HEK293T (cell line): ENCODE measurements around the gene CROCC.
"Not testable (repeated sequence)": the region's sequence is repeated elsewhere in the genome, so short reads cannot be mapped to it uniquely, and the experiment has no call there.

ENCODE experiments used
- CTCF ChIA-PET: fragments of 350-600 bp; formaldehyde crosslinking; extraction: SDS; loops from one replicate; lab custom pipeline; 2021; ENCODE audit warnings: antibody characterized with exemption, inconsistent platforms; lab: Yijun Ruan, JAX
- POLR2A ChIA-PET: fragments of 350-600 bp; formaldehyde crosslinking; extraction: SDS; loops from one replicate; lab custom pipeline; 2020; ENCODE audit warnings: antibody characterized with exemption, inconsistent platforms; lab: Yijun Ruan, JAX
- DNase-seq: peaks from one replicate; pipeline ENCODE4 v3.0.0; 2012; ENCODE audit warnings: mixed read lengths; ENCODE audit errors: extremely low spot score
- ARNT ChIP-seq: fragments of 450-650 bp; IDR thresholded peaks from 2 replicates; pipeline ENCODE4 v1.6.1; 2017; ENCODE audit warnings: mild to moderate bottlenecking
- BHLHE40 ChIP-seq: fragments of 450-650 bp; IDR thresholded peaks from 2 replicates; pipeline ENCODE4 v1.6.1; 2016; ENCODE audit warnings: mild to moderate bottlenecking, moderate library complexity, borderline replicate concordance
- CTBP1 ChIP-seq: fragments of 450-650 bp; IDR thresholded peaks from 2 replicates; pipeline ENCODE4 v1.6.1; 2016; ENCODE audit warnings: borderline replicate concordance
- ELF4 ChIP-seq: fragments of 450-650 bp; IDR thresholded peaks from 2 replicates; pipeline ENCODE4 v1.6.1; 2017; ENCODE audit warnings: antibody characterized with exemption
- FOXA1 ChIP-seq: fragments of 450-650 bp; IDR thresholded peaks from 2 replicates; pipeline ENCODE4 v1.6.1; 2016; ENCODE audit warnings: mild to moderate bottlenecking
- FOXK2 ChIP-seq: fragments of 450-650 bp; IDR thresholded peaks from 2 replicates; pipeline ENCODE4 v1.6.1; 2016; ENCODE audit warnings: mild to moderate bottlenecking
- FOXM1 ChIP-seq: fragments of 450-650 bp; IDR thresholded peaks from 2 replicates; pipeline ENCODE4 v1.6.1; 2017; ENCODE audit warnings: mild to moderate bottlenecking, borderline replicate concordance
- HDGF ChIP-seq: fragments of 450-650 bp; IDR thresholded peaks from 2 replicates; pipeline ENCODE4 v1.6.1; 2017; ENCODE audit warnings: antibody characterized with exemption, borderline replicate concordance
- L3MBTL2 ChIP-seq: fragments of 450-650 bp; conservative IDR thresholded peaks from 2 replicates; pipeline ENCODE4 v1.6.1; 2016; ENCODE audit warnings: mild to moderate bottlenecking
- LEF1 ChIP-seq: fragments of 450-650 bp; IDR thresholded peaks from 2 replicates; pipeline ENCODE4 v1.6.1; 2017; ENCODE audit warnings: mild to moderate bottlenecking, borderline replicate concordance
- NFRKB ChIP-seq: fragments of 450-650 bp; IDR thresholded peaks from 2 replicates; pipeline ENCODE4 v1.6.1; 2016; ENCODE audit warnings: mild to moderate bottlenecking, moderate library complexity
- SP1 ChIP-seq: fragments of 450-650 bp; IDR thresholded peaks from 2 replicates; pipeline ENCODE4 v1.6.1; 2017
- SUZ12 ChIP-seq: fragments of 450-650 bp; IDR thresholded peaks from 2 replicates; pipeline ENCODE4 v1.6.1; 2016; ENCODE audit warnings: mild to moderate bottlenecking
- TARDBP ChIP-seq: fragments of 450-650 bp; IDR thresholded peaks from 2 replicates; pipeline ENCODE4 v1.6.1; 2016
- ZNF384 ChIP-seq: fragments of 450-650 bp; IDR thresholded peaks from 2 replicates; pipeline ENCODE4 v1.6.1; 2016
- TF ChIP-seq, protein P1 (sequence below): fragments of 450-650 bp; IDR thresholded peaks from 2 replicates; pipeline ENCODE4 v1.6.1; 2016

Gene CROCC

DNA sequence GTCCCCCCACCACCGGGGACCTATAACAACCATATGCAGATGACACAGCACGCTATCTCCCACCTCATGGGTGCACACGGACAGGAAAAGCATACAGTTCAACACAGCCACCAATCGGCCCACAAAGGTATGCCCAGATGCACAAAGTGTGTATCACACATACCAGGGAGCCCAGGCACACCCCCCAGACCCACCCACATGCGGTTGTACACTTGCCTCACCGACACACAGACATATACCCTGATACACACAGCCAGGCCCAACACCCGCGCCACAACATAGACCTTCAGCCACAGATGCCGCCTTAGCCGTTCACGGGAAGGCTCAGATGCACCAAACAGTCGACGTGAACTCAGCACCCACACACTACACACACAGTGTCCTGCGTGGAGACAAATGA, 5.5 kb downstream of the CROCC start:
- TF ChIP-seq NFRKB (no peak), FOXA1 (no peak), L3MBTL2 (no peak), FOXK2 (no peak), SUZ12 (no peak), ZNF384 (no peak), TARDBP (no peak), FOXM1 (no peak), CTBP1 (no peak), LEF1 (no peak)
- CTCF ChIA-PET: no interaction called here
- POLR2A ChIA-PET: interaction anchor here (1.0 kb wide), 1 partner anchor 22 kb away, joined by 3 read pairs; no protein-coding TSS in a partner anchor
- no peak for DNase-seq

DNA sequence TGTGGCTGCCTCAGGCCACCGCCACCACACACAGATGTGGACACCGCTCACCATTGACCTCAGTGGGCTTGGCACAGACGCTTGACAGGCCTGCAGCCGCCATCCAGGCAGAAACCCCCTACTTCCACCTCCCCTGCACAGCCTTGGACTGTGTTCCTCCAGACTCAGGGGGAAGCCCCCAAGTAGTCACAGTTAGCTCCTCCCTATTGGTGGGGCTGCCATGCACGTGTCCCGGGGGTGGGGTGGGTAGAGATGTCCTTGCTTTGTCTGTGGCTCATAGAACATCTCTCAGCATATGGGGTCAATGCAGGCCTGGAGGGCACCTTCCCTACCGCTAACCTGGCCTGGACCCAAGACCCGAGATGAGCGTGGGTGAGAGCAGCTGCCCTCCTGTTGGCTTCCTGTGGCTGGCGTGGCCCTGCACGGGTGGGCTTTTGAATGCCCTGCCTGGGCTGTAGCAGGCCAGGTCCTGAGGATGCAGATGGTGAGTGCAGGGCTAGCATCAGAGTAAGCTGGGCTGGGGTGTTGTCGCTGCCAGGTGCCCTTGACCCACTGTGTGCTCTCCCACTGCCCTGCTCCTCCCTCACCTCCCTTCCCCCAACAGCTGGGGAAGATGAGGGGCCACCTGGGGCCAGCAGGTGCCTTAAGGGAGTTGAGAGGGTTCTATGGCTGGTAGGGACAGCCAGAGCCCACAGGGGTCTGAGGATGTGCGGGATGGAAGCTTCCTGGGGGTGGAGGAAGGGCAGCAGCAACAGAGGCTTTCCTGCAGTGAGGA, 6.2 kb downstream of the CROCC start:
- DNase-seq: no peak
- ChIA-PET POLR2A (interaction anchor here (1.0 kb wide), 1 partner anchor 23 kb away, joined by 3 read pairs; no protein-coding TSS in a partner anchor), CTCF (no interaction called here)
- TF ChIP-seq FOXK2 (no peak), ELF4 (no peak), L3MBTL2 (no peak), NFRKB (no peak), SUZ12 (no peak), ARNT (no peak), SP1 (no peak), LEF1 (no peak), TARDBP (no peak)

DNA sequence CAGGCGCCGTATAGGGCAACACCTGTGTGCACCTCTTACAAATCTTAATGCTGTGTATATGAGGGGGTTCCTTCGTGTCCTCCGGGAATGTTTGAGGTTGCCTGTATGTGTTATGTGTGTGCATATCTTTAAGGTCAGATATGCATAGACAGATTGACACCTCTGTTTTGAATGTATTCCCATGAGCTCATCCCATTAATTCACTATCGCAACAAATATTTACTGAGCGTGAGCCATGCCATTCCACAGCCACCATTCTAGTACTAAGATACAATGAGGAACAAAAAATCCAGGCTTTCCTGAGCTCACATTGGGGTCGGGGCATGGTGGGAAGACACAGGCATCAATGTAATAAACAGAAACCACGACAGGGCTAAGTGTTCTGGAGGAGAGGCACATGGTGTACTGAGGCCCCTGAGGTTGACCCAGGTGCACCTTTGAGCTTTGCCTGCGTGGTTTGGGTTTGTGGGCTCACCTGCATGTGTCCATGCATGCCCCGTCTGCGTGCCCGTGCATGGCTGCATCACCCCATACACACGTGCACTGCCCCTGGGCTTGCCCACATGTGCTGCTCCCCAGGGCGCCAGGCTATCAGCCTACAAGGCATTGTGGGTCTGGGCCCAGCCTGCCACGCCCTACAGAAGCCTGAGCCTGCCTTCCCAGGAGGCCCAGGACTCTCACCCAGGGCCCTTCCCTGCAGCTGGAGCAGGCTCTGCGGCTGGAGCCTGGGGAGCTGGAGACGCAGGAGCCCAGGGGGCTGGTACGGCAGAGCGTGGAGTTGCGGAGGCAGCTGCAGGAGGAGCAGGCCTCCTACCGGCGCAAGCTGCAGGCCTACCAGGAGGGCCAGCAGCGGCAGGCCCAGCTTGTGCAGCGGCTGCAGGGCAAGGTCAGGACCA, 7.7 kb downstream of the CROCC start:
- CTCF ChIA-PET: interaction anchor here (0.7 kb wide), 1 partner anchor 31 kb away, joined by 3 read pairs; no protein-coding TSS in a partner anchor
- not testable (repeated sequence) for DNase-seq
- POLR2A ChIA-PET: interaction anchor here (2.2 kb wide), 1 partner anchor 24 kb away, joined by 6 read pairs; no protein-coding TSS in a partner anchor

DNA sequence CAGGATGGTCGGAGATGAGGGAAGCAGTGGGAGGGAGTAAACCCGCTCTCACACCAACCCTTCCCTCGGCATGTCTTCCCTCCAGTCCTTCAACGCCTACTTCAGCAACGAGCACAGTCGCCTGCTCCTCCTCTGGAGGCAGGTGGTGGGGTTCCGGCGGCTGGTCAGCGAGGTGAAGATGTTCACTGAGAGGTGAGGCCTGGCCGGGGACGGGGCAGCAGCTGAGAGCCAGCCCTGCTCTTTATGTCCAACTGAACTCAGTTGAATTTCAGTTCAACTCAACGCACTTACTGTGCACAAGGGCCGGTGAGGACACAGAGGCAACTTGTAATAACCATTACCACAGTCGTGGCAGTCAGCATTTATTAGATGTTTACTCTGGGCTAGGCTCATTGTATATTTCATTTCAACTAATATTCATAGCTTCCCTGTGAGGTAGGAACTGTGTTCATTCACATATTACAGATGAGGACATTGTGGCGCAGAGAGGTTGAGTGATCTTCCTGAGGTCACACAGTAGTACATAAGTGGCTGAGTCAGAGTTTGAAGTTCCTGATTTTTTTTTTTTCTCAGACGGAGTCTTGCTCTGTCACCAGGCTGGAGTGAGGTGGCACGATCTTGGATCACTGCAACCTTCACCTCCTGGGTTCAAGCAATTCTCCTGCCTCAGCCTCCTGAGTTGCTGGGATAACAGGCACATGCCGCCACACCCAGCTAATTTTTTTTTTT, 9.6 kb downstream of the CROCC start:
- not testable (repeated sequence) for DNase-seq

DNA sequence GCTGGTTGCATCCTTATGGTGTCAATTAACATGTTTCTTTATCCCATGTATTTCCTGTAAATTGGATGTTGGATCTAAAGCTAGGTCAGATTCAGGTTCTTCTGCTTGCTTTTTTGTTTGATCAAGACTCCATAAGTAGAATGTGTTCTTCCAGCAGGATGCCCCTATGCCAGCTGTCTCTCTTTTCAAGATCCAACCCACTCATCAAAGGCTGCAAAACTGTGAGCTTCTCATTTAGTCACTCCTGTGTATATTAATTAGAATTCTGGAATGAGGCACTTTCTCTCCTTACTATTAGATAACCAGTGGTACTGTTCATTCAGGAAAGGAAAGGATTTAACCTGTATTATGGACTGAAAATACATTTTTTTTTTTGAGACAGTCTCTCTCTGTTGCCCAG, 12.2 kb downstream of the CROCC start:
- POLR2A ChIA-PET, DNase-seq: not testable (repeated sequence)
- CTCF ChIA-PET: interaction anchor here (0.6 kb wide), 1 partner anchor 324 kb away, joined by 4 read pairs; no protein-coding TSS in a partner anchor

More for the DNA sequence above, 9.6 kb downstream of the CROCC start:
- ChIA-PET POLR2A (interaction anchor here (2.2 kb wide), 1 partner anchor 26 kb away, joined by 6 read pairs; no protein-coding TSS in a partner anchor), CTCF (interaction anchor here (0.6 to 0.7 kb wide), 2 partner anchors 16 to 222 kb away, joined by 5 to 9 read pairs; no protein-coding TSS in a partner anchor)

DNA sequence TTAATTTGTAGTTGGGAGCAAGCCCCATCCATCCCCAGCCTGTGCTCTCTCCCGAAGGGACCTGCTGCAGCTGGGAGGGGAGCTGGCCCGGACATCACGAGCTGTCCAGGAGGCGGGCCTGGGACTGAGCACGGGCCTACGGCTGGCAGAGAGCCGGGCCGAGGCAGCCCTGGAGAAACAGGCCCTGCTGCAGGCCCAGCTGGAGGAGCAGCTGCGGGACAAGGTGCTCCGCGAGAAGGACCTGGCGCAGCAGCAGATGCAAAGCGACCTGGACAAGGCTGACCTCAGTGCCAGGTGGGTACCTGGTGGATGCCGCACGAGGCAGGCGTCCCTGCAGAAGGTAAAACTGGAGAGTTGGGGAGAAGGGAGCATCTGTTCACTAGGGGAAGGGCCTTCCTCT, 14.8 kb downstream of the CROCC start:
- not testable (repeated sequence) for DNase-seq
- ChIA-PET CTCF (interaction anchor here (1.2 kb wide), 1 partner anchor 15 kb away, joined by 4 read pairs; no protein-coding TSS in a partner anchor), POLR2A (interaction anchor here (1.3 to 1.7 kb wide), 2 partner anchors 31 to 33 kb away, joined by 3 to 8 read pairs; no protein-coding TSS in a partner anchor)

DNA sequence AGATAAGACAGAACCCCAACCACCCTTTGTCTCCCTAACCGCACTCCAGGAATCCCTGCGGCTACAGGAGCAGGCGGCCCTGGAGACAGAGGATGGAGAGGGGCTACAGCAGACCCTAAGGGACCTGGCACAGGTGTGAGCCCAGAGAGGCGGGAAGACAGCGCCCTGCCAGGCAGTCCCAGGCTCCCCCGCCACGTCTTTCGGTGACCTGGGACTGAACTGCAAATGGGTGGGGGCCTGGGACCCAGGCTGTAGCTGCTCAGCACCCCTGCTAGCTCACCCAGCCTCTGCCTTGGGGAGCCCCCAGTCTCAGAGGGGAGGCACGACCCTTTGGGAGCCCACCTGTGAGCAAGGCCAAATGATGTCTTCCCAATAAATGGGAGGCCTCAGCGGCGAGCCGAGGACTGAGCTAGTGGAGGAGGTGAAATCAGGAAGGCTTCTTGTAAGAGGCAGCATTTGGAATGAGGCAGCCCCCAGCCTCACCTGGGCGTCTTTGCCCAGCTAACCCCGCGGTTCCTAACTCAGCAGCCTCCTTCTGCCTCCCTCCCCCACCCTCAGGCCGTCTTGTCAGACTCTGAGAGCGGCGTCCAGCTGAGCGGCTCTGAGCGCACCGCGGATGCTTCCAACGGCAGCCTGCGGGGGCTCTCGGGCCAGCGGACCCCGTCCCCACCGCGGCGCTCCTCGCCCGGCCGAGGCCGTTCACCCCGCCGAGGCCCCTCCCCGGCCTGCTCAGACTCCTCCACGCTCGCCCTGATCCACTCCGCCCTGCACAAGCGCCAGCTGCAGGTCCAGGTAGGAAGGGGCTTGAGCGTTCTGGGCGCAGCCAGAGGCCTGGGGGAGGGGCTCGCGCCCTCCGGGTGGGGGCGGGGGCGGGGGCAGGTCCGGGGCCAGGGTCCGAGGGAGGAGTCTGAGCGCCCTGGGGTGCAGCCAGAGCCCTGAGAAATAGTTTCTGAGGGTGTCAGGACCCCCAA, 16.9 kb downstream of the CROCC start:
- ChIA-PET CTCF (no interaction called here), POLR2A (no interaction called here)
- no peak for DNase-seq
- TF ChIP-seq TARDBP (no peak), SP1 (no peak), FOXA1 (no peak), LEF1 (no peak), HDGF (no peak), NFRKB (no peak), ELF4 (no peak), ZNF384 (no peak), FOXK2 (no peak), ARNT (no peak), FOXM1 (no peak), BHLHE40 (no peak), CTBP1 (no peak), L3MBTL2 (no peak), SUZ12 (no peak)
- TF ChIP-seq, protein P1, sequence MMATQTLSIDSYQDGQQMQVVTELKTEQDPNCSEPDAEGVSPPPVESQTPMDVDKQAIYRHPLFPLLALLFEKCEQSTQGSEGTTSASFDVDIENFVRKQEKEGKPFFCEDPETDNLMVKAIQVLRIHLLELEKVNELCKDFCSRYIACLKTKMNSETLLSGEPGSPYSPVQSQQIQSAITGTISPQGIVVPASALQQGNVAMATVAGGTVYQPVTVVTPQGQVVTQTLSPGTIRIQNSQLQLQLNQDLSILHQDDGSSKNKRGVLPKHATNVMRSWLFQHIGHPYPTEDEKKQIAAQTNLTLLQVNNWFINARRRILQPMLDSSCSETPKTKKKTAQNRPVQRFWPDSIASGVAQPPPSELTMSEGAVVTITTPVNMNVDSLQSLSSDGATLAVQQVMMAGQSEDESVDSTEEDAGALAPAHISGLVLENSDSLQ: no peak

DNA sequence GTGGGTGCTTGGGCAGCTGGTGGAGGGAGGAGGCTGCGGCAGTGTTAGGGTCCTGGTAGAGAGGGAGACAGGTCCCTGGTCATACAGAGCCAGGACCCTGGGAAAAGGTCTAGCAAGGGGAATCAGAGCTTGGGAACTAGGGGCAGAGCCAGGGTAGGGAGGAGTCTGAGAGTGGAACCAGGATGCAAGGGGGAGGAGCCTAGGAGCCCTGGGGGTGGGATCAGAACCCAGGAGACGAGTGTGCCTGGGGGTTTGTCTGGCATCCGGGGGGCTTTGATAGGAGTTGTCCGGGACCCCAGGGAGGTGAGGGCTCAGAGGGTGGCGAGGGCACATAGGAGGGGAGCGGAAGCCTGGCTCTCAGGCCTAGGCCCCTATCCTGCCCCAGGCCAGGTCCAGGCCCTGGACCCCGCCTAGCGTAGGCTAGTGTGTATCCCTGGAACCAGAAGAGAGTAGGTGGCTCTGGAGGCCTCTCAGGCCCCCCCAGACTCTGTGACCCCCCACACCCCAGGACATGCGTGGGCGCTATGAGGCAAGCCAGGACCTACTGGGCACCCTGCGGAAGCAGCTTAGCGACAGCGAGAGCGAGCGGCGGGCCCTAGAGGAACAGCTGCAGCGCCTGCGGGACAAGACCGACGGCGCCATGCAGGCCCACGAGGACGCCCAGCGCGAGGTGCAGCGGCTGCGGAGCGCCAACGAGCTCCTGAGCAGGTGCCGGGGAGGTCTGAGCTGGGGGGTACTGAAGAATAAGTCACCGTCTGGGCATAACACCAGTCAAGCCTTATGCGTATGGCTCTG, 17.9 kb downstream of the CROCC start:
- CTCF ChIA-PET, POLR2A ChIA-PET, DNase-seq: not testable (repeated sequence)
